ENCODE data around the gene TES. TPM values are rescaled to one million over a fixed set of nuclear protein-coding genes. Genes with fewer than 3 reads are reported as not detected.

Gene TES
- total and polyA plus RNA-seq, 11 donors = 10.3 to 66.9 (median 22.8) TPM

DNA sequence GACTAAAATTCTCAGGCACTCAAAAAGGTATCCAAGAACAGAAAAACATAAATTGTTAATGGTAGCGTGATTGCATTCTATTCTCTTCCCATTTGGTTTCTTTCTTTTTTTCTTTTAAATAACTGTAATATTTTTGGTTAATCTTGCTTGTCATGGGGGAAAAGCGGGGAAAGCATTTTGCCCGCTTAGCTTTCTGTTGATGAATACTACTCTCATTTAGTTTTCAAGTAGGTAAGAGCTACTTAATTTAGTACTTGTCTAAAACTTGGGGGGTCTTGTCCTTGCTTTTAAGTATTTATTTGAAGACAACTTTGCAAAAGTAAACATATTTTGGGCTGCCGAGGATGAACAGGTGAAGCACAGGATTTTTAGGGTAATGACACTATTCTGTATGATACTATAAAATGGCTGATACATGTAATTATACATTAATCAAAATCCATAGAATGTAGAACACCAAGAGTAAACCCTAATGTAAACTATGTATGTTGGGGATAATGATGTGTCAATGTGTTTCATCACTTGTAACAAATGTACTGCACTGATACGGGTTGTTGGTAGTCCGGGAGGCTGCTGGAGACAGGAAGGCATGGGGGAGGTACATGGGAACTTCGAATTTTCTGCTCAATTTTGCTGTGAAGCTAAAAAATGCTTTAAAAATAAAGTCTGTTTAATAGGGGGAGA lies 1.7 kb downstream of the TES start:
- Histone ChIP-seq H3K9me3 (no peaks in the 10 kb centered on the region), H3K27ac (peak overlapping the region in 11 of 12 donors; percentile 47 to 97 (median 91)), H3K36me3 (no peaks in the 10 kb centered on the region), H3K4me3 (peak overlapping the region in 10 of 12 donors; percentile 58 to 87 (median 80)), H3K27me3 (no peaks in the 10 kb centered on the region), H3K4me1 (peaks cover 0 to 56% (median 23%) of the 10 kb centered on the region in 12 donors)
- no peak for TF ChIP-seq POLR2A (IDR thresholded peaks at IDR 0.05)
- TF ChIP-seq, protein P1, sequence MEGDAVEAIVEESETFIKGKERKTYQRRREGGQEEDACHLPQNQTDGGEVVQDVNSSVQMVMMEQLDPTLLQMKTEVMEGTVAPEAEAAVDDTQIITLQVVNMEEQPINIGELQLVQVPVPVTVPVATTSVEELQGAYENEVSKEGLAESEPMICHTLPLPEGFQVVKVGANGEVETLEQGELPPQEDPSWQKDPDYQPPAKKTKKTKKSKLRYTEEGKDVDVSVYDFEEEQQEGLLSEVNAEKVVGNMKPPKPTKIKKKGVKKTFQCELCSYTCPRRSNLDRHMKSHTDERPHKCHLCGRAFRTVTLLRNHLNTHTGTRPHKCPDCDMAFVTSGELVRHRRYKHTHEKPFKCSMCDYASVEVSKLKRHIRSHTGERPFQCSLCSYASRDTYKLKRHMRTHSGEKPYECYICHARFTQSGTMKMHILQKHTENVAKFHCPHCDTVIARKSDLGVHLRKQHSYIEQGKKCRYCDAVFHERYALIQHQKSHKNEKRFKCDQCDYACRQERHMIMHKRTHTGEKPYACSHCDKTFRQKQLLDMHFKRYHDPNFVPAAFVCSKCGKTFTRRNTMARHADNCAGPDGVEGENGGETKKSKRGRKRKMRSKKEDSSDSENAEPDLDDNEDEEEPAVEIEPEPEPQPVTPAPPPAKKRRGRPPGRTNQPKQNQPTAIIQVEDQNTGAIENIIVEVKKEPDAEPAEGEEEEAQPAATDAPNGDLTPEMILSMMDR (IDR thresholded peaks at IDR 0.05) = no peak
- ATAC-seq (no peak), DNase-seq (no peak)
- intact Hi-C loops (cut with DNase I) = loop anchor here in 2 of 10 donors (2.0 kb wide), 2 partner anchors 17 to 19 kb away; no protein-coding TSS in a partner anchor
- WGBS, 4 donors = 60 to 74% (median 71%) methylated on average over 7 of the region's 7 CpGs

DNA sequence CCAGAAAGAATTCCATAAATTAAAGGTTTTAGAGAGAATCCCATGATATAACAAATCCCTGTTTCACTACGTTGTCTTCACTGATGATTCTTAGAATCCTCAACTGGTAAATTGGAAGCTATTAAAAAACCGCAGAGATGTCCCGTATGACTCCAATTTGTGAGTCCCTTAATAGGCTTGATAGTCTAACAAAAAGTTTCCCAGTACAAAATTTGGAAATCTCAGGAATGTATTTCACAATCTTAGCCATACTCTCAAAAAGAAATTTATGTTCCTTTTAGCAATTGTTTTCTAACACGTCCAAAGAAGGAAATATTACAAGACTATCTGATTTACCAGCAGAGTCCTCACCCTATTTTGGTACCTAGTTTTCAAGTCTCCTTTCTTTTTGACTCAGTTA lies 2.5 kb downstream of the TES start:
- H3K9me3 ChIP-seq = no peaks in the 10 kb centered on the region
- H3K4me1 ChIP-seq = peaks cover 0 to 65% (median 29%) of the 10 kb centered on the region in 12 donors
- peak overlapping the region in 4 of 12 donors; percentile 79 to 87 (median 82) for H3K4me3 ChIP-seq
- ATAC-seq = no peak
- DNase-seq = no peak
- no peaks in the 10 kb centered on the region for H3K27me3 ChIP-seq
- peak overlapping the region; percentile 5 to 97 (median 91) for H3K27ac ChIP-seq
- TF ChIP-seq, protein P1 (IDR thresholded peaks at IDR 0.05) = no peak
- no peak for TF ChIP-seq POLR2A (IDR thresholded peaks at IDR 0.05)
- 63 to 74% (median 67%) methylated on average over 4 of the region's 4 CpGs for WGBS, 4 donors
- no peaks in the 10 kb centered on the region for H3K36me3 ChIP-seq
- intact Hi-C loops (cut with DNase I) = no loop called here

GRCh38 chr7:116213361-116214130 lies 3.2 kb downstream of the TES start:
- Histone ChIP-seq H3K27ac (peak overlapping the region; percentile 5 to 97 (median 91)), H3K4me3 (peak overlapping the region in 5 of 12 donors; percentile 1 to 87 (median 79)), H3K27me3 (no peaks in the 10 kb centered on the region), H3K4me1 (peaks cover 0 to 71% (median 36%) of the 10 kb centered on the region in 12 donors), H3K36me3 (no peaks in the 10 kb centered on the region), H3K9me3 (no peaks in the 10 kb centered on the region)
- intact Hi-C loops (cut with DNase I) = no loop called here
- TF ChIP-seq POLR2A (IDR thresholded peaks at IDR 0.05) = no peak
- TF ChIP-seq, protein P1 (IDR thresholded peaks at IDR 0.05) = no peak
- DNase-seq = peak in 3 of 5 donors; percentile 31 to 49 (median 46)
- ATAC-seq = no peak
- 49 to 56% (median 51%) methylated on average over 4 of the region's 4 CpGs for WGBS, 4 donors

GRCh38 chr7:116214921-116215320 lies 4.6 kb downstream of the TES start:
- Histone ChIP-seq H3K4me3 (no peak overlapping the region), H3K9me3 (no peaks in the 10 kb centered on the region), H3K4me1 (peaks cover 0 to 85% (median 45%) of the 10 kb centered on the region in 12 donors), H3K27ac (peak overlapping the region in 4 of 12 donors; percentile 14 to 97 (median 92)), H3K27me3 (no peaks in the 10 kb centered on the region), H3K36me3 (no peaks in the 10 kb centered on the region)
- ATAC-seq (no peak), DNase-seq (no peak)
- intact Hi-C loops (cut with DNase I) = no loop called here
- 93 to 95% (median 94%) methylated on average over 3 of the region's 3 CpGs for WGBS, 4 donors
- TF ChIP-seq, protein P1 (IDR thresholded peaks at IDR 0.05) = no peak
- TF ChIP-seq POLR2A (IDR thresholded peaks at IDR 0.05) = no peak

Data from heart left ventricle (tissue), 16 donors.